Small intestine (tissue), 7 donors: ENCODE results near the gene EDA2R. TPM values are rescaled to one million over a fixed set of nuclear protein-coding genes. Genes with fewer than 3 reads are reported as not detected.

ENCODE experiments used
- DNase-seq, 2 donors: peaks; one replicate each; pipeline versions ENCODE4 v3.0.0 to v3.0.0-alpha.2; 2013
- FAIRE-seq: peaks from 2 replicates; lab custom pipeline; 2012; peaks lifted over from hg19 to GRCh38; lab: Jason Lieb, UNC
- H3K27ac ChIP-seq, 3 donors: one replicate each; pipeline ENCODE4 v1.5.1; 2013; ENCODE audit warnings: low read length in 2 of 3, mild to moderate bottlenecking in 2 of 3, control low read depth in 1 of 3, inconsistent platforms in 1 of 3, low read depth in 1 of 3, moderate library complexity in 1 of 3
- H3K27me3 ChIP-seq, 3 donors: one replicate each; pipeline ENCODE4 v1.6.1; 2013; ENCODE audit warnings: low read length in 3 of 3, inconsistent platforms in 1 of 3; ENCODE audit not compliant: control insufficient read depth in 3 of 3, insufficient read depth in 3 of 3
- H3K36me3 ChIP-seq, 3 donors: one replicate each; pipeline ENCODE4 v1.6.1; 2013; ENCODE audit warnings: low read length in 3 of 3, inconsistent platforms in 1 of 3, low read depth in 1 of 3, mild to moderate bottlenecking in 1 of 3, moderate library complexity in 1 of 3; ENCODE audit not compliant: control insufficient read depth in 3 of 3, insufficient read depth in 2 of 3
- H3K4me1 ChIP-seq, 3 donors: one replicate each; pipeline ENCODE4 v1.6.1; 2013; ENCODE audit warnings: low read length in 2 of 3, inconsistent platforms in 1 of 3, low read depth in 1 of 3, mild to moderate bottlenecking in 1 of 3, moderate library complexity in 1 of 3; ENCODE audit not compliant: control insufficient read depth in 3 of 3, insufficient read depth in 2 of 3
- H3K4me3 ChIP-seq, 3 donors: one replicate each; pipeline ENCODE4 v1.5.1; 2013; ENCODE audit warnings: low read length in 3 of 3, control low read depth in 1 of 3, inconsistent platforms in 1 of 3, low read depth in 1 of 3, mild to moderate bottlenecking in 1 of 3, moderate library complexity in 1 of 3
- H3K9me3 ChIP-seq, 2 donors: one replicate each; pipeline ENCODE4 v1.6.1; 2013; ENCODE audit warnings: low read depth in 1 of 2, low read length in 1 of 2; ENCODE audit not compliant: control insufficient read depth in 2 of 2, insufficient read depth in 1 of 2
- WGBS, 3 donors: extraction: QIAGEN DNeasy Blood & Tissue Kit; methylation state at CpG; one replicate each; pipeline ENCODE4 v1.1.7; 2013; 5-methylcytosine and 5-hydroxymethylcytosine counted together
- polyA plus RNA-seq, 4 donors: library from polyadenylated mRNA; stranded (reverse) in 3 of 4; unstranded in 1 of 4; fragments of 200-250 nt in 3 of 4; fragments of 120-200 nt in 1 of 4; gene quantifications; one replicate each; pipeline versions ENCODE4 v1.2.1 to v1.2.3, GENCODE V29; 2013
- donor health status: healthy with polysubstance abuse.
- donor health status: control.
- donor health status: control.
- donor health status: Bipolar disorder and iron deficiency.
- donor health status: healthy.

EDA2R gene
- polyA plus RNA-seq, 4 donors = 0.03 to 1.5 TPM; not detected in 2

DNA sequence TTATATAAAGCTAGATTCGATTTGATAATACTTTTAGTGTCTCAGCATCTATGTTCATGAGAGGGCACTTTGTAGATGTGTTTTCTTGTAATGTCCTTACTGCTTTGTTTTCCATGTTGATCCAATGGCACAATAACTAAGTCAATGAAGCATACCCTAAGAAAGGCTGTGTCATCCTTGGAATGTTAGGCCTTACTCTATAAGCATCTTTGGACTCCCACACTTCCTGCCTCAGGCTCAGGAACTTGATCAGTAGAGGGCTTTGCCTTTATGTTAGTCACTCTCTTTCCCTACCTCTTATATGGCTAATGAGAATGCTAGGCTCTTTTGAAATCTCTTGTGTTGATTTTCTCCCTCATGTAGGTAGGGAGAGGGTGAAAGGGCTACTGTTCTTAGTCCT, 33.2 kb upstream of the EDA2R start:
- H3K4me1 ChIP-seq = no peaks in the 10 kb centered on the region
- H3K27ac ChIP-seq = no peak overlapping the region
- no peak for DNase-seq
- no peaks in the 10 kb centered on the region for H3K27me3 ChIP-seq
- H3K36me3 ChIP-seq = no peaks in the 10 kb centered on the region
- no peaks in the 10 kb centered on the region for H3K9me3 ChIP-seq
- no peak overlapping the region for H3K4me3 ChIP-seq
- no peak for FAIRE-seq
- WGBS, 3 donors = 50 to 78% (median 68%) methylated on average over 1 of the region's 1 CpG

DNA sequence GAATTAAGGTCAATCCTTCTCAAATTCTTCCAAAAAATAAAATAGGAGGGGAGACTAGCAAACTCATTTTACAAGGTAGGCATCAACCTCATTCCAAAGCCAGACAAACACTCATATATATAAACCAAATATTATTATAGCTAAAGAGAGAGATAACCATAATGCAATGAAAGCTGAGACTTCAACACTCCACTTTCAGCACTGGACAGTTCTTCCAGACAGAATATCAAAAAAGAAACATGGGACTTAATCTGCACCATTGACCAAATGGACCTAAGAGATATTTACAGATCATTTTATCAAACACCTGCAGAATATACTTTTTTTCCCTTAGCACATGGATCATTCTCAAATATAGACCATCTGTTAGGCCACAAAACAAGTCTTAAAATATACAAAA, 15.5 kb upstream of the EDA2R start:
- DNase-seq = no peak
- no peaks in the 10 kb centered on the region for H3K27me3 ChIP-seq
- FAIRE-seq = no peak
- no peak overlapping the region for H3K27ac ChIP-seq
- H3K9me3 ChIP-seq = no peaks in the 10 kb centered on the region
- H3K36me3 ChIP-seq = no peaks in the 10 kb centered on the region
- H3K4me3 ChIP-seq = no peak overlapping the region
- no peaks in the 10 kb centered on the region for H3K4me1 ChIP-seq

DNA sequence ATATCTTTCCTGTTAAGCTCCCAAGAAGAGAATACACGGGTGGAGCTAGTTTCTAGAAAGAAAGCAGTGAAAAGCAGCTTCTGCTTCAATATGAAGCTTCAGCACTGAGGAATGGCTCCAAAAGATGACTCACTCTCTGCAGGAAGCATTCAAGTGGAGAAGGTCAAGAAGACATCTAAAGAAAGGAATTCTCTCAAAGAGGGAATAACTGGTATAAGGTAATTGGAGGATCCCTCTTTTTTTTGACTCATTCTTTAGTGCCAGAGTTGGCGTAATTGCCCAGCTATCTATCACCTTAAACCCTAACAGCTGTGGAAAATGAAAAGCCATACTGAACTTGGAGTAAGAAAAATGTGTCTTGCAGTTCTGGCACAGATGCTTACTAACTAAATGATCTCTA, 3.5 kb downstream of the EDA2R start:
- peaks cover 0 to 1% (median 0%) of the 10 kb centered on the region in 3 donors for H3K27me3 ChIP-seq
- no peaks in the 10 kb centered on the region for H3K9me3 ChIP-seq
- DNase-seq = no peak
- H3K4me1 ChIP-seq = no peaks in the 10 kb centered on the region
- no peak overlapping the region for H3K27ac ChIP-seq
- H3K4me3 ChIP-seq = no peak overlapping the region
- no peak for FAIRE-seq
- no peaks in the 10 kb centered on the region for H3K36me3 ChIP-seq
- WGBS, 3 donors = 44 to 59% (median 58%) methylated on average over 2 of the region's 2 CpGs

DNA sequence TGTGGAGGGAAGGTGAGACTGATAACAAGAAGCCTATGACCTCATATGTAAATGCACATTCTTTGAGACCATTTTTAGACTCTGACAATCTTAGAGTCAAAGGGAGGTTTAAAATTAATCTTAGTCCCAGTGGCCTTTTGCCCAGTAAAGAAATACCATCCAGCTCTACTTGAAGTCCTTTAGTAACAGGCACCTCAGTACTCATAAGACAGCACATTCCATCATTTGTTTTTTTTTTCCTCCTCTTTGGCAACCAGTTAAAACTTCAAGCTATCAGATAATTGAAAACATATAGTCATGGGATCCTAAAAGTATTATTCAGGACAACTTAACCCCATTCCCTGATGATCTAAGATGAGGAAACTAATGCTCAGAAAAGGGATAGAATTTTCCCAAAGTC, 4.6 kb downstream of the EDA2R start:
- H3K27ac ChIP-seq = no peak overlapping the region
- H3K36me3 ChIP-seq = no peaks in the 10 kb centered on the region
- no peaks in the 10 kb centered on the region for H3K4me1 ChIP-seq
- peaks cover 0 to 1% (median 0%) of the 10 kb centered on the region in 3 donors for H3K27me3 ChIP-seq
- no peak overlapping the region for H3K4me3 ChIP-seq
- FAIRE-seq (no peak), DNase-seq (no peak)
- H3K9me3 ChIP-seq = no peaks in the 10 kb centered on the region

DNA sequence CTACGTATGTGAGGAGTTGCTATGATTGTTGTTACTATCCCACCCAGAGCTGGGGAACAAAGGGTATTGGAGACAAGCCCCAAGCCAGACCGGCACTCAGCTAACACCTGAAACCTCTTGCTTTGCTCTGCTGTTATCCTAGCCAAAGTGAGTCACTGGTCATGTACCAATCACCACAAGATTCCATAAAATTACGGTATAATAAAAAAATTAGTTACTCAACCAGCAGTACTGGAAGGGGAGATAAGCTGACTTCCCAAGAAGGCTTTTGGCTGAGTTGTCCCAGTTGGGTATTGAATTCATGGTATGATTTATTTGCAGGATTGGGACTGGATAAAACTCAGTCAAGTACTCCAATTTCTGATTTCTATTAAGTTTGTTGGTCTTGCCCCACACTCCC, 5.3 kb downstream of the EDA2R start:
- Histone ChIP-seq H3K27ac (no peak overlapping the region), H3K4me1 (no peaks in the 10 kb centered on the region), H3K4me3 (no peak overlapping the region), H3K36me3 (no peaks in the 10 kb centered on the region), H3K27me3 (no peaks in the 10 kb centered on the region), H3K9me3 (no peaks in the 10 kb centered on the region)
- no peak for FAIRE-seq
- 53 to 70% (median 61%) methylated on average over 3 of the region's 3 CpGs for WGBS, 3 donors
- no peak for DNase-seq

DNA sequence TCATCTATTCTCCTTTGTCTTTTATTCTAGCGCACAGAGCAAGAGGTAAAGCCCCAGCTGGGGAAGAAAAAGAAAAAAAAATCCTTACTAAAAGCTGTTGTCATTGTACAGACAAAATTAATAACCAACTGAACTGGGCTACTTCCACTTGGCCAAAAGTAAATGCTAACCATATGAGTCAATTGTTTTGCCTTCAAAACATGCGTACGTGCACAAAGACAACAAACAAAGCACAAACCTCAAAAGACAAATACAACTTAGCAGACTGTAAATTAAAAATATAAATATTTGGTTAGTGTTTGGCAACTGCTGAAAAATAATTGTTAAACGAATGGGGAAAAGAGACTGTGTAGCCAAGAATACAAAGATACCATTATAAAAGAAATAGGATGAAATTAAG, 5.9 kb downstream of the EDA2R start:
- WGBS, 3 donors = 69 to 79% (median 77%) methylated on average over 4 of the region's 4 CpGs
- no peaks in the 10 kb centered on the region for H3K36me3 ChIP-seq
- no peaks in the 10 kb centered on the region for H3K4me1 ChIP-seq
- H3K27me3 ChIP-seq = no peaks in the 10 kb centered on the region
- H3K4me3 ChIP-seq = no peak overlapping the region
- DNase-seq (no peak), FAIRE-seq (no peak)
- no peak overlapping the region for H3K27ac ChIP-seq
- no peaks in the 10 kb centered on the region for H3K9me3 ChIP-seq

DNA sequence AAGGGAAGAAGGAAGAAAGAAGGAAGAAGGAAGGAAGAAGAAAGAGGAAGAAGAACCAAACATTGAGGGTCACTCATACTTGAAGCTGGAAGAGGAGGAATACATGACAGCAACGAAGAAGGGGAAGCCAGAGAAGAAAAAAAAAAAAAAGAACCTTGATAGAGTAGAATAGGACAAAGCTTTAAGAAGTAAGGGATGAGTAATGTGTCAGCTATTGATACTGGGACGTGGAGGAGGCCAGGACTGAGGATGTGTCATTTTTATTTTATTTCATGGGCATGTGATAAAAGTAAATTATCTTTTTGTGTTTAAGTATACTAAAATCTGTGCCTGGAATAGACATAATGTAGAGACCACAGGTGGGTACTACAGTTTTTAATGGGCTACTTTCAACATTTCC, 6.4 kb downstream of the EDA2R start:
- Histone ChIP-seq H3K27ac (no peak overlapping the region), H3K36me3 (no peaks in the 10 kb centered on the region), H3K27me3 (no peaks in the 10 kb centered on the region), H3K9me3 (no peaks in the 10 kb centered on the region), H3K4me1 (no peaks in the 10 kb centered on the region), H3K4me3 (no peak overlapping the region)
- WGBS, 3 donors = 35 to 56% (median 41%) methylated on average over 2 of the region's 2 CpGs
- no peak for FAIRE-seq
- DNase-seq = no peak

DNA sequence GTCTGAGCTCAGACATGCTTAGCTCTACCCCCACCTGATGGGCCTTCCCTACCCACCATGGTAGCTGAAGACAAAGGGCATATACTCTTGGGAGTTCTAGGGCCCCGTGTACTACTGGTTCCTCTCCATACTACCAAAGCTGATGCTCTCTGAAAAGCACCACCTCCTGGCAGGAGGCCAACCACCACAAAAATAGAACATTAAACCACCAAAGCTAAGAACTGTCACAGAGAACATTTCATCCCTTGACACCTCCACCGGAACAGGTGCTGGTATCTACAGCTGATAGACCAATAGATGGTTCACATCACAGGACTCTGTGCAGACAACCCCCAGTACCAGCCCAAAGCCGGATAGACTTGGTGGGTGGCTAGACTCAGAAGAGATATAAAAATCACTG, 13.4 kb downstream of the EDA2R start:
- no peak overlapping the region for H3K27ac ChIP-seq
- WGBS, 3 donors = 78 to 82% (median 82%) methylated on average over 2 to 3 of the region's 3 CpGs
- DNase-seq (no peak), FAIRE-seq (no peak)
- H3K4me1 ChIP-seq = no peaks in the 10 kb centered on the region
- H3K9me3 ChIP-seq = no peaks in the 10 kb centered on the region
- H3K4me3 ChIP-seq = no peak overlapping the region
- H3K27me3 ChIP-seq = no peaks in the 10 kb centered on the region
- no peaks in the 10 kb centered on the region for H3K36me3 ChIP-seq

DNA sequence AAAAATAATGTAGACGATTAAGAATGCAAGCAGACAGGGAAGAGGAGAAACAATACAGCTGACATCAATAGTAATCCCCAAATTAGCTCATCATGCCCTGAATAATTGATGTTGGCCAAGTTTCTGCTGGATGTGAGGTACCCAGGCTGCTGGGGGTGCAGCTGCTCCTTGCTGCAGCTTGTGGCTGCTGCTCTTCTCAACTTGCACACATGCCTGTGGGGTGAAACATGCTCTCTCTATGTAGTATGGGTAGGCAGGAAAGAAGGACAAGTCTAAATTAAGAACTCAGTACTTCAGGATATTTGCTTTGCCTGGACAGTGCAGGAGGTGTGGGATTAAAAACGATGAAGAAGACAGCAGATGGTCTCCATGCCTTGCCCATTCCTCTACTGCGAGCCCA, 16.7 kb downstream of the EDA2R start:
- Histone ChIP-seq H3K36me3 (no peaks in the 10 kb centered on the region), H3K4me3 (no peak overlapping the region), H3K27me3 (no peaks in the 10 kb centered on the region), H3K4me1 (no peaks in the 10 kb centered on the region), H3K27ac (no peak overlapping the region), H3K9me3 (no peaks in the 10 kb centered on the region)
- FAIRE-seq = no peak
- 74 to 83% (median 83%) methylated on average over 3 of the region's 3 CpGs for WGBS, 3 donors
- DNase-seq = no peak
